ENCODE data around the gene OAF. TPM values are rescaled to one million over a fixed set of nuclear protein-coding genes. Genes with fewer than 3 reads are reported as not detected.
"Not testable (repeated sequence)": the region's sequence is repeated elsewhere in the genome, so short reads cannot be mapped to it uniquely, and the experiment has no call there.

The OAF gene
- total RNA-seq, 2 experiments from 2014 or later: 0.90 to 1.2 TPM

DNA sequence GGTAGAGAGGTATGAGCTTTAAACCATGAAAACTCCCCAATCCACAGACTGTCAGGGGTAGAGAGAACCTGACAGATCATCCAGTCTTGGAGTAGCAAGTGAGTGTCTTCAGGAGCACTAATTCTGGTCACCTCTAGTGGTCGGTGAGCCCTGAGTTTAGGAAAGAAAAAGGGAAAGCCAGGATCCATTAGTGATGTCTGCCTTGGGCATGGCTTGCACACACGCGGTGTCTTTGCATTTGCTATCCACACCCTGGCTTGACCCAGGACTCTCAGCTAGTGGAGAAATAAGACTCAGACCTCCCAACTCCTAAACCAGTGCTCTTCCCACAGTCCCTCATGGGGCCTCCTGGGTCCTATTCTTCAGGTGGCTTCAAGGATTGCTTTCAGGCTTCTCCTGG, 48.4 kb downstream of the OAF start:
- DNase-seq: no peak
- intact Hi-C loops (cut with micrococcal nuclease): no loop called here
- peaks cover 3% of the 10 kb centered on the region for H3K4me1 Mint-ChIP-seq (ENCODE audit: low read depth)
- ChIA-PET POLR2A (no interaction called here), CTCF (no interaction called here)
- H3K9me3 Mint-ChIP-seq: no peaks in the 10 kb centered on the region
- no peak overlapping the region for H3K4me3 Mint-ChIP-seq
- no peak overlapping the region for H3K27ac Mint-ChIP-seq
- H3K36me3 Mint-ChIP-seq: no peaks in the 10 kb centered on the region
- peaks cover 43% of the 10 kb centered on the region for H3K27me3 Mint-ChIP-seq

DNA sequence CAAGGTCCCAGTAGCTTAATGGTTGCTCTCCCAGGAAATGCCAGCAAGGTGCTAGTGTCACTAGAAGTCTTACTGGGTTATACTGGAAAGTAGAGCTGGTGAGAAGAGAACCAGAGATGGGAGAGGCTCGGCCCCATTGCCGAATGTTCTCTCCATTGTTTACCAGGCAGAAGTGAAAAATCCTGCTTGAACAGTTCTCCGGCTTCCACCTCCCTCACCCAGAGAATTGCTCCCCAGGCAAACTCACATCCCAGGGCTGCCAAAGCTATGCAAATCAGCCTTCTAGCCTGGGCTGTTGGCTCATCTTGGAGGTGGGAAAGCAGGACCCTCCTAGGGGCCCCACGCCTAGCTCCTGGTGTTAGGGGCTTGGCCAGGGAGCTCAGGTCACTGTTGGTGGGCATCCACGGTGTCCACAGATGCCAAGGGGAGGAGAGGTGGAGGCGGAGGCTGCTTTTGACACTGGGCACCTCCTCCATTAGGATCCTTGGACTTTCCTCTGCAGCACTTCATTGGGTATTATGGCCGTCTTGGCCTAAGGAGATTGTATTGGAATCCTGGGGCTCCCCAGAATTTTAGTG, 49.2 kb downstream of the OAF start:
- H3K4me3 Mint-ChIP-seq: no peak overlapping the region
- ChIA-PET CTCF (interaction anchor here (0.8 kb wide), 1 partner anchor 26 kb away, joined by 3 read pairs; no protein-coding TSS in a partner anchor), POLR2A (no interaction called here)
- DNase-seq: no peak
- H3K27me3 Mint-ChIP-seq: peaks cover 38% of the 10 kb centered on the region
- H3K9me3 Mint-ChIP-seq: no peaks in the 10 kb centered on the region
- H3K27ac Mint-ChIP-seq: no peak overlapping the region
- H3K4me1 Mint-ChIP-seq (ENCODE audit: low read depth): peaks cover 3% of the 10 kb centered on the region
- intact Hi-C loops (cut with micrococcal nuclease): no loop called here
- no peaks in the 10 kb centered on the region for H3K36me3 Mint-ChIP-seq

DNA sequence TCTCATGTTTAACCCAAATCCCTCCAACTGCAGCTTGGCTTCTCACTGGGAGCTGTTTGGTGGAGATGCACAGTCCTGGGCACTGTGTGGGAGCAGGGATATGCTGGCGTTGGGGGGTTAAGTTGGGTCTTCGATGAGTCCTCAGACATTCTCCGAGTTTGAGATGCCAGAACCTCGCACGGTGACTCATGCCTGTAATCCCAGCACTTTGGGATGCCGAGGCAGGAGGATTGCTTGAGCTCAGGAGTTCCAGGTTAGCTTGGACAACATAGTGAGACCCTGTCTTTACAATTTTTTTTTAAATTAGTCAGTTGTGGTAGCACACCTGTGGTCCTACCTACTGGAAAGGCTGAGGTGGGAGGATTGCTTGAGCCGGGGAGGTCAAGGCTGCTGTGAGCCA, 49.8 kb downstream of the OAF start:
- intact Hi-C loops (cut with micrococcal nuclease): no loop called here
- H3K4me1 Mint-ChIP-seq (ENCODE audit: low read depth): no peaks in the 10 kb centered on the region

DNA sequence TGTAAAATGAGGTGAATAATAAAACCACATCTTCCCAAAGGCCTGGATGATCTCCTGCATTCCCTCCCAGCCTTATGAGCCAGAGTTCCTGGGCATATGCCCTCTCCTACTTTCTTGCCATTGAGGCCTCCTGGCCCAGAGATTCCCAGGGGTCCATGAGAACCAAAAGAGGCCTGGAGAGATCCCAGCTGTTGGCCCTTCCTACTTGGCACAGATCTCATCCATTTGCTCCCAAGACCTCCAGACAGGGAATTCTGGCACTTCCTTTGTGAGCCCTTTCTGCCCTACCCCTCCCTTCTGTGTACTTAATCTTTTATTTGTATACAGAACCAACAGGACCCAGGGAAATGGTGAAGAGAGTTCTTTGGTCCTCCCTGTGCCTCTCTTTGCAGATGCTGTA, 50.5 kb downstream of the OAF start:
- Mint-ChIP-seq H3K4me1 (ENCODE audit: low read depth) (no peaks in the 10 kb centered on the region), H3K27me3 (peaks cover 34% of the 10 kb centered on the region), H3K36me3 (no peaks in the 10 kb centered on the region), H3K9me3 (no peaks in the 10 kb centered on the region), H3K4me3 (no peak overlapping the region), H3K27ac (no peak overlapping the region)
- intact Hi-C loops (cut with micrococcal nuclease): no loop called here
- ChIA-PET POLR2A (no interaction called here), CTCF (no interaction called here)
- no peak for DNase-seq

More for the DNA sequence above, 49.8 kb downstream of the OAF start:
- Mint-ChIP-seq H3K27me3 (peaks cover 34% of the 10 kb centered on the region), H3K4me3 (no peak overlapping the region), H3K9me3 (no peaks in the 10 kb centered on the region), H3K27ac (no peak overlapping the region), H3K36me3 (no peaks in the 10 kb centered on the region)
- CTCF ChIA-PET: interaction anchor here (0.8 kb wide), 1 partner anchor 27 kb away, joined by 3 read pairs; no protein-coding TSS in a partner anchor
- DNase-seq: no peak
- POLR2A ChIA-PET: no interaction called here

DNA sequence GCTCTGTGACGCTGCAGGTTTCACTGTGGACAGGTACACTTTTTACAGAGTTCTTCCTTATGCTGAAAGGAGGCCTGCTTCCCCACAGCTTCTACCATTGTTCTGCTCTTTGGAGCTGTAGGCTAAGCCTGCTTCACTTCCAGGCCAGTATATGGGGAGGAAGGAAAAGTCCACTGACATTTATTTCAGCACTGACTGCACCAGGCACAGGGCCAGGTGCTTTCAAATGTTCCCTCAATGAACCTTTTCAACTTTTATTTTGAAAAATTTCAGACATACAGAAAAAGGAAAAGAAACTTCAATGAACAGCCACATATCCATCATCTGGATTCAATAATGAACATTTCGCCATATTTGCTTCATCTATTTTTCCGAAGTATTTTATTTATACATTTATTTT, 51.1 kb downstream of the OAF start:
- POLR2A ChIA-PET: no interaction called here
- CTCF ChIA-PET: no interaction called here
- H3K36me3 Mint-ChIP-seq: no peaks in the 10 kb centered on the region
- H3K4me3 Mint-ChIP-seq: no peak overlapping the region
- no peak overlapping the region for H3K27ac Mint-ChIP-seq
- no peaks in the 10 kb centered on the region for H3K9me3 Mint-ChIP-seq
- no peak for DNase-seq
- H3K4me1 Mint-ChIP-seq (ENCODE audit: low read depth): no peaks in the 10 kb centered on the region
- H3K27me3 Mint-ChIP-seq: peaks cover 36% of the 10 kb centered on the region
- intact Hi-C loops (cut with micrococcal nuclease): no loop called here

DNA sequence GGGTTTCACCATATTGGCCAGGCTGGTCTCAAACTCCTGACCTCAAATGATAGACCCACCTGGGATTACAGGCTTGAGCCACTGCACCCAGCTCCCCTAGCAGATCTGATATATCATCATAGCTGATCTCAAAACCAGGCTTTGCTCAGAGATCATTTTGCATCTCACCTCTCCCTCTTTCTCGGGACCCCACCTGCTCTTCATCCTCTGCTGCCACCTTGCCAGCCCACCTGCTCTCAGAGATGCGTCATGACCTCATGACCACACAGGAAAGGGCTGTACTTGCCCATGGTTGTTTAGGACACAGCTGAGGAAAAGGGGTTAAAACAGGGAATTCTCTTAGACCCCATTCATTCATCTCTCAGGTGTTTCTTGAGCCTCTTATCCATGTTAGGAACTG, 56.5 kb downstream of the OAF start:
- no peak for DNase-seq
- intact Hi-C loops (cut with micrococcal nuclease): no loop called here
- no peak overlapping the region for H3K27ac Mint-ChIP-seq
- H3K27me3 Mint-ChIP-seq: peaks cover 27% of the 10 kb centered on the region
- H3K36me3 Mint-ChIP-seq: no peaks in the 10 kb centered on the region
- ChIA-PET POLR2A (no interaction called here), CTCF (no interaction called here)
- H3K4me1 Mint-ChIP-seq (ENCODE audit: low read depth): no peaks in the 10 kb centered on the region
- H3K4me3 Mint-ChIP-seq: no peak overlapping the region
- no peaks in the 10 kb centered on the region for H3K9me3 Mint-ChIP-seq

DNA sequence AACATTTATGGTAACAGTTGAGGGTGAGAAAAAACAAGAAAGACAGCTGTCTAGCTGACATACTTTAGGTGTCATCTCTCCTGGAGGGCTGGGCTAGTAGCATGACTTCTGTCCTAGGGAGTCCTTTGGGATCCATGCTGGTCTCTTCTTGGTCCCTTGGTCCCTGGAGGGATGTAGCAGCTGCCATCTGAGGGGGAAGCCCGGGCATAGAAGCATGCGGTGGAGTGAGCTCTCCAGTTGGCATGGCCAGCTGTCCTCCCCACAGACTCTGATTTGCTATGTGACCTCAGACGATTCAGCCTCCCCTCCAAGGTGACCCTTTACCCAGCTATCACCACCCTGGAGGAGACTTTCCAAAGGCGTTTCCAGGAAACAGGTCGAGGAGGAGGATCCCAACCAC, 57.9 kb downstream of the OAF start:
- CTCF ChIA-PET: interaction anchor here (1.3 kb wide), 1 partner anchor 33 kb away, joined by 5 read pairs; no protein-coding TSS in a partner anchor
- H3K36me3 Mint-ChIP-seq: no peaks in the 10 kb centered on the region
- peaks cover 27% of the 10 kb centered on the region for H3K27me3 Mint-ChIP-seq
- no peak overlapping the region for H3K27ac Mint-ChIP-seq
- no peak for DNase-seq
- no peaks in the 10 kb centered on the region for H3K9me3 Mint-ChIP-seq
- POLR2A ChIA-PET: no interaction called here
- intact Hi-C loops (cut with micrococcal nuclease): no loop called here
- no peak overlapping the region for H3K4me3 Mint-ChIP-seq
- no peaks in the 10 kb centered on the region for H3K4me1 Mint-ChIP-seq (ENCODE audit: low read depth)

DNA sequence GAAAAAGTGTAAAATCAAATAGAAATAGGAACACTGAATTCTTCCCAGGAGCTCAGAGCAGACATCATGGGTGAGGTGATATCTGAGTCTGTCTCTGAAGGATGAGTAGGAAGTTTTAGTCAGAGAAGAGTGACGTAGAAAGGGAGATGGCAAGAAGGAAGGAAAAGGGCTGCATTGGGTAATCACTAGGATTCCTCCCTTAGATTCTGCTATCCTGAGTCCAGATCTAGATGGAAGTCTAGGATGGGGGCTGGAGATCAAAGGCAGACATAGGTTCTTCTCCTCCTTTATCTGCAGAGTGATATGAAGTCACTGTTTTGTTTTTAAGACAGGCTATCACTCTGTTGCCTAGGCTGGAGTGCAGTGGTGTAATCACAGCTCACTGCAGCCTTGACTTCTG, 59.6 kb downstream of the OAF start:
- Mint-ChIP-seq H3K27ac (no peak overlapping the region), H3K4me1 (ENCODE audit: low read depth) (no peaks in the 10 kb centered on the region), H3K36me3 (no peaks in the 10 kb centered on the region), H3K4me3 (no peak overlapping the region), H3K9me3 (no peaks in the 10 kb centered on the region), H3K27me3 (peaks cover 20% of the 10 kb centered on the region)
- DNase-seq: no peak
- POLR2A ChIA-PET: no interaction called here
- CTCF ChIA-PET: no interaction called here
- intact Hi-C loops (cut with micrococcal nuclease): no loop called here

DNA sequence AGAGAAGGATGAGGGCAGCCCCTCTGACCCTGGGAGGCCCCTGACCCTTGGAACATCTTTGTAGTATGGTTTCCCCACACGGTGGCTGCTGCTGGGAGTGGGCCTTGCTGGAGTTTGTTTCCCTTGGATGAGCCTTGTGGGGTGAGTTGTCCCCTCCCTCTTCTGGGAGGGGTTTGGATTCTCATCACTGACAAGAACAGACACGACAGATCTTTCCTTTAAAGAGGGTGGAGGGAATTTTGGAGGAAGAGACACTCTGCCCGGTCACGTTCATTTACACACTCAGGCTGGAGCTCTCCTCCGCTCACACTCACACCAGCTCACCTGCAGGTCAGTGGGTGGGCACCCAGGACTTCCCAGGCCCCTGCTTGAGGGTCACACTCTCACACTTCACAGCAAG, 60.8 kb downstream of the OAF start:
- H3K36me3 Mint-ChIP-seq: no peaks in the 10 kb centered on the region
- POLR2A ChIA-PET: no interaction called here
- CTCF ChIA-PET: no interaction called here
- intact Hi-C loops (cut with micrococcal nuclease): no loop called here
- H3K4me1 Mint-ChIP-seq (ENCODE audit: low read depth): no peaks in the 10 kb centered on the region
- H3K27ac Mint-ChIP-seq: no peak overlapping the region
- H3K9me3 Mint-ChIP-seq: no peaks in the 10 kb centered on the region
- no peak overlapping the region for H3K4me3 Mint-ChIP-seq
- no peak for DNase-seq
- H3K27me3 Mint-ChIP-seq: peaks cover 10% of the 10 kb centered on the region

DNA sequence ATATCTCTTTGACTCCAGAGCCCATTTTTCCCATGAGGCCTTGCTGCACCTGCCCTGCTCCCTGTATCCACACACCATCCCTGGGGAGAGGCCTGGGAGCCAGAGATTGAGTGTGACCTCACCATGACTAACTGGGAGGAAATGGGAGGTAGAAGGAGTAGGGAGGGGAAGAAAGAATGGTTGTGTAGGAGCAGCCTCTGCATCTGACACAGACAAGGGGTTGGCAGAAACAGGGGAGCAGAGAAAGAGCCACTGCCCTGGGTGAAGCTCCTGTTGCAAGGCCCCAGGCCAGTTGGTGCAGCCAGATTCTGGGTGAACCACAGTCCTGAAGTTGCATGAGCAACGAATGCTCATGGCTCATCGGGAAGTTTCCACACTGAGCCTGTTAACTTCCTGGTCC, 61.5 kb downstream of the OAF start:
- CTCF ChIA-PET: no interaction called here
- intact Hi-C loops (cut with micrococcal nuclease): no loop called here
- Mint-ChIP-seq H3K9me3 (no peaks in the 10 kb centered on the region), H3K27me3 (peaks cover 5% of the 10 kb centered on the region), H3K27ac (no peak overlapping the region), H3K4me3 (no peak overlapping the region), H3K4me1 (ENCODE audit: low read depth) (no peaks in the 10 kb centered on the region), H3K36me3 (no peaks in the 10 kb centered on the region)
- DNase-seq: no peak
- POLR2A ChIA-PET: no interaction called here

DNA sequence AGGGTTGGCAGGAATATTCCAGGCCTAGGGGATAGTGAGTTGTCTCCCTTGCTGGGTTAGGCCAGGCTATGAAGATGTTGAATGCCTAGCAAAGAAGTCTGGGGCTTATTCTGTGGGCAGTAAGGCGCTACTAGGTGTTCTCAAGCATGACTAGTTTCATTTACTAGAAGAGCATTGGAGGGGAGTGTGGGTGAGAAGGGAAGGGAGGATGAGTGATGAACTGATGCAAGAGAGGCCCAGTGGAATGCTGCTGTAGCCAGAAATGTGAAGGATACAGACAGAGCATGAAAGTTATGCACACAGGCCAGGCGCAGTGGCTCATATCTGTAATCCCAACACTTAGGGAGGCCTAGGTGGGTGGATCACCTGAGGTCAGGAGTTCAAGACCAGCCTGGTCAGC, 62.6 kb downstream of the OAF start:
- no peaks in the 10 kb centered on the region for H3K9me3 Mint-ChIP-seq

DNA sequence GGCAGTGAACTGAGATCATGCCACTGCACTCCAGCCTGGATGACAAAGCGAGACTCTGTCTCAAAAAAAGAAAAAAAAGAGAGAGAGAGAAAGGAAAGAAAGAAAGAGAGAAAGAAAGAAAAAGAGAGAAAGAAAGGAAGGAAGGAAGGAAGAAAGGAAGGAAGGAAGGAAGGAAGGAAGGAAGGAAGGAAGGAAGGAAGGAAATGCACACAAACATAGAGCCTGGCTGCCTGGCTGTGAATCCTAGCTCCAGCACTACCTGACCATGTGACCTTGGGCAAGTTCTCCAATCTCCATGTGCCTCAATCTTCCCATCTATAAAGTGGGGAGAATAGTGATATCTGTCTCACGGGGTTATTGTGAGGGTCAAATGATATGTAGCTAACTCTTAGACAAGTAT, 63.1 kb downstream of the OAF start:
- H3K4me3 Mint-ChIP-seq; POLR2A ChIA-PET; DNase-seq; H3K36me3 Mint-ChIP-seq; CTCF ChIA-PET; H3K27me3 Mint-ChIP-seq; intact Hi-C loops (cut with micrococcal nuclease); H3K27ac Mint-ChIP-seq; H3K4me1 Mint-ChIP-seq (ENCODE audit: low read depth); H3K9me3 Mint-ChIP-seq: not testable (repeated sequence)

More for the DNA sequence above, 62.6 kb downstream of the OAF start:
- intact Hi-C loops (cut with micrococcal nuclease): no loop called here
- ChIA-PET CTCF (no interaction called here), POLR2A (no interaction called here)
- Mint-ChIP-seq H3K4me1 (ENCODE audit: low read depth) (no peaks in the 10 kb centered on the region), H3K4me3 (no peak overlapping the region), H3K36me3 (no peaks in the 10 kb centered on the region), H3K27me3 (peaks cover 2% of the 10 kb centered on the region), H3K27ac (no peak overlapping the region)
- DNase-seq: no peak

DNA sequence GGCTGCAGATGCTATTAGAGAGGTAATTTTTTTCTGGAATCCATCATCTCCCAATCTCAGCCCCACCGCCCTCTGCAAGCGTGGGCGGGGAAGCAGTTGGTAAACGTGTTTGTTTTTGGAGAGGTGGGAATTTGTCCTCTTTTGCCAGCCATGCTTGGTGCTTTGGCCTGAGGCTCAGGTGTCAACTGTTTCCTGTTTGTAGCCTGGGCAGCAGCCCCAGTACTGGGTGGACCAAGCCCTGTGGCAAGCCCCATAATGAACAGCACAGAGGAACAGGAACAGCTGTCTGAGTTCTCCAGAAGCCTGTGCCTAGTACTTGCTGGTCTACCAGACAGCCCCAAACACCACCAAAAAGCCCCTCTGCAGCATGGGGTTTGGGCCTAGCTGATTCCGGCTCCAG, 68.7 kb downstream of the OAF start:
- ChIA-PET POLR2A (no interaction called here), CTCF (no interaction called here)
- Mint-ChIP-seq H3K36me3 (no peaks in the 10 kb centered on the region), H3K4me3 (no peak overlapping the region), H3K27me3 (peaks cover 5% of the 10 kb centered on the region), H3K9me3 (no peaks in the 10 kb centered on the region), H3K4me1 (ENCODE audit: low read depth) (no peaks in the 10 kb centered on the region), H3K27ac (no peak overlapping the region)
- DNase-seq: no peak
- intact Hi-C loops (cut with micrococcal nuclease): no loop called here

All from activated CD4-positive, alpha-beta memory T cell treated with anti-CD3 and anti-CD28 coated beads for 36 hours (primary cell).